Measurements from ENCODE around the gene RESP18. TPM values are rescaled to one million over a fixed set of nuclear protein-coding genes. Genes with fewer than 3 reads are reported as not detected.

RESP18 gene
- polyA plus RNA-seq, 1 of the 3 experiments (the other 2 are of a cell fraction) = not detected

DNA sequence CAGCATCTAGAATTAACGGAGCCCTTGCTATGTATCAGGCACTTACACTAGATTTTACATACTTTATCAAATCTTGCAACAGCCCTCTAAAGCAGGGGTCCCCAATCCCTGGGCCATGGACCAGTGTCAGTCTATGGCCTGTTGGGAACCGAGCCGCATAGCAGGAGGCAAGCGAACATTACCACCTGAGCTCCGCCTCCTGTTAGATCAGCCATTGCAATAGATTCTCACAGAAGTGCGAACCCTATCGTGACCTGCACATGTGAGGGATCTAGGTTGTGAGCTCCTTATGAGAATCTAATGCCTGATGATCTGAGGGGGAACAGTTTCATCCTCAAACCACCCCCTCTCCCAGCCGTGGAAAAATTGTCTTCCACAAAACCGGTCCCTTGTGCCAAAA, 39.9 kb downstream of the RESP18 start:
- Histone ChIP-seq H3K27me3 (ENCODE audit: insufficient read depth) (no peaks in the 10 kb centered on the region), H3K4me3 (ENCODE audit: low read depth in 2 of 2, low read length in 1 of 2) (no peak overlapping the region), H3K4me1 (ENCODE audit: control insufficient read depth in 1 of 2, insufficient read depth in 2 of 2, low read depth in 1 of 2, low read length in 1 of 2) (peaks cover 8% of the 10 kb centered on the region in 2 experiments; a peak in 1 of 4 replicates), H3F3A (replicated peaks; ENCODE audit: insufficient read depth) (peaks cover 12% of the 10 kb centered on the region), H3K27ac (ENCODE audit: low read depth in 2 of 2, low read length in 1 of 2) (no peak overlapping the region), H3K9me3 (no peaks in the 10 kb centered on the region), H3K9me2 (no peaks in the 10 kb centered on the region), H3K36me3 (replicated peaks in 1 of 2; ENCODE audit: control insufficient read depth in 1 of 2, insufficient read depth in 2 of 2, low read length in 1 of 2) (no peaks in the 10 kb centered on the region), H4K20me1 (ENCODE audit: insufficient read depth) (no peaks in the 10 kb centered on the region), H3K9ac (no peak overlapping the region), H3K79me2 (ENCODE audit: insufficient read depth) (no peaks in the 10 kb centered on the region), H3K4me2 (no peak overlapping the region), H2AFZ (ENCODE audit: low read depth) (no peak overlapping the region)
- TF ChIP-seq RFX5 (IDR thresholded peaks at IDR 0.05; ENCODE audit: low read length) (no peak), MXI1 (IDR thresholded peaks at IDR 0.05; ENCODE audit: low read depth, low read length) (no peak), RXRA (IDR thresholded peaks at IDR 0.05; ENCODE audit: borderline replicate concordance, low read depth) (no peak), MEF2A (IDR thresholded peaks at IDR 0.05; ENCODE audit: borderline replicate concordance, low read depth) (no peak), NRF1 (IDR thresholded peaks at IDR 0.05; ENCODE audit: low read depth, low read length) (no peak), IRF3 (IDR thresholded peaks at IDR 0.05; ENCODE audit: low read depth, low read length) (no peak), GATA2 (CRISPR knock-in tag; IDR thresholded peaks at IDR 0.05) (no peak), USF1 (IDR thresholded peaks at IDR 0.05; ENCODE audit: borderline replicate concordance, low read depth) (no peak), GABPA (IDR thresholded peaks at IDR 0.05; ENCODE audit: low read depth) (no peak), SIN3A (IDR thresholded peaks at IDR 0.05; ENCODE audit: borderline replicate concordance, low read depth, low read length) (no peak), TEAD4 (IDR thresholded peaks at IDR 0.05; ENCODE audit: borderline replicate concordance, insufficient read depth) (no peak), ZBTB33 (IDR thresholded peaks at IDR 0.05; ENCODE audit: borderline replicate concordance, low read depth) (no peak), FOXM1 (IDR thresholded peaks at IDR 0.05; ENCODE audit: low read depth) (no peak), RCOR1 (IDR thresholded peaks at IDR 0.05; ENCODE audit: low read length) (no peak)
- TF ChIP-seq, protein P1, sequence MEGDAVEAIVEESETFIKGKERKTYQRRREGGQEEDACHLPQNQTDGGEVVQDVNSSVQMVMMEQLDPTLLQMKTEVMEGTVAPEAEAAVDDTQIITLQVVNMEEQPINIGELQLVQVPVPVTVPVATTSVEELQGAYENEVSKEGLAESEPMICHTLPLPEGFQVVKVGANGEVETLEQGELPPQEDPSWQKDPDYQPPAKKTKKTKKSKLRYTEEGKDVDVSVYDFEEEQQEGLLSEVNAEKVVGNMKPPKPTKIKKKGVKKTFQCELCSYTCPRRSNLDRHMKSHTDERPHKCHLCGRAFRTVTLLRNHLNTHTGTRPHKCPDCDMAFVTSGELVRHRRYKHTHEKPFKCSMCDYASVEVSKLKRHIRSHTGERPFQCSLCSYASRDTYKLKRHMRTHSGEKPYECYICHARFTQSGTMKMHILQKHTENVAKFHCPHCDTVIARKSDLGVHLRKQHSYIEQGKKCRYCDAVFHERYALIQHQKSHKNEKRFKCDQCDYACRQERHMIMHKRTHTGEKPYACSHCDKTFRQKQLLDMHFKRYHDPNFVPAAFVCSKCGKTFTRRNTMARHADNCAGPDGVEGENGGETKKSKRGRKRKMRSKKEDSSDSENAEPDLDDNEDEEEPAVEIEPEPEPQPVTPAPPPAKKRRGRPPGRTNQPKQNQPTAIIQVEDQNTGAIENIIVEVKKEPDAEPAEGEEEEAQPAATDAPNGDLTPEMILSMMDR (IDR thresholded peaks at IDR 0.05) = no peak
- ChIA-PET POLR2A (no interaction called here), CTCF (interaction anchor here (1.0 to 9.0 kb wide), 8 partner anchors 13 to 135 kb away, joined by 3 to 312 read pairs (median 6); partner anchors contain the start of genes CNPPD1, DNAJB2, NHEJ1 and SLC23A3)
- WGBS (ENCODE audit: low lambda C conversion rate) = 91% methylated on average over 9 of the region's 9 CpGs
- no peak for DNase-seq

Data from SK-N-SH (cell line).